Measurements from ENCODE around the gene L3MBTL2.

Gene L3MBTL2

DNA sequence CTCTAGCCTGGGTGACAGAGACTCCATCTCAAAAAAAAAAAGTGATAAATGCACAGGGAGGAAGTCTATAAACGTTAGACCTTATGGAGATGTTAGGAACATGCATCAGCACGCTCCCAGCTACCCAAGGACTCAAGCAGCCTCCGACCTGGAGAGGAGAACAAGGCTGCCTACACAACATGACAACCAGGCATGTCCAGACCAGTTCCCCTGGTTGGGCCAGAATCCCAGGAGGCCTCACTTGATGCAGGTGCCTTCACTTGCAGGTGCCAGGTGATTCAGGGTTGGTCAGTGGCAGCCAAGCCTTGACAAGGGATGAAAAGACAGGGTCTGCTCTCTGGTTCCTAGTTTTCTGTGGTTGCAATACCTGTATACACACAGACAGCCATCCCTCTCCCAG lies 75.0 kb downstream of the L3MBTL2 start:
- no peak for DNase-seq

DNA sequence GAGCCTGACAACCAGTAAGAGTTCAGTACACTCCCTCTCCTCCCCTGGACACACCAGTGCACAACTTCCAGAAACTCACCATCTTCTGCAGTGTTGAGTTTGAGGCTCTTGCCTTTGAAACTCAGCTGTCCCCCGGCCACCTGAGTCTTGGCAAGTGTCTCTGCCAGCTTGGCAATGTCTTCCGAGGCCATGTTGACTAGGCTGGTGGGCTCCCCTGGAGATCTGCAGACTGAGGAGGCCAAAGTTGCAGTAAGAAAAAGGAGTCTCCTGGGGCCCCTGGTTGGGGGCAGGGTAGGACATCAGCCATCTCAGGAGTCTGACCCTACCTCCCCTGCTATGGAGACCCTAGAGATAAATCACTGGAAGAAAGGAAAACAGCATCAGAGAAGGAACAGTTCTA lies 75.7 kb downstream of the L3MBTL2 start:
- DNase-seq = no peak
